GM12864 (cell line): Measurements from ENCODE around the gene TRIOBP.

Source experiments
- DNase-seq: peaks from one replicate; pipeline ENCODE4 v3.0.0-alpha.2; 2011; ENCODE audit warnings: low read depth
- H3K4me3 ChIP-seq: 2 replicates; pipeline ENCODE4 v1.5.1; 2011; ENCODE audit warnings: mild to moderate bottlenecking, low read depth, low read length, control low read depth
- TF ChIP-seq, protein P1 (sequence below): IDR thresholded peaks from 2 replicates; pipeline ENCODE4 v1.5.1; 2011; ENCODE audit warnings: low read depth, mild to moderate bottlenecking, moderate library complexity, low read length, control low read depth, inconsistent platforms; ENCODE audit errors: missing control alignments

The TRIOBP gene

DNA sequence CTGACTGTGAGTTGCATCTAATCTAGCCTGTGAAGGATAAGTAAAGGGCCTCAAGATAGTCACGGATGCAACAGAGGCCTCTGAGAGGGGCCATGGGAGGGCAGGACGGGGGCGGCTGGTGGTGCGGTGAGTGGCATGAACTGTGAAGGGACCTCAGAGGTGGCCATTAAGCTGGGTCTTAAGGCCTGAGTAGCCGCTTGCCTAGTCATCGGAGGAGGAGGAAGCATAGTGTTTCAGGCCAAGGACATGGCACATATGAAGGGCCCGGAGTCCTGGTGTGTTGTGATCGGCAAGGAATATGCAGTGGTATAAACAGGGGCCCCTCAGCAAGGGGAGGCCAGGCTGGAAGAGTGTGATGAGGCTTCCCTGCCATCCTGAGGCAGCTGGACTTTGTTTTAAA, 51.8 kb downstream of the TRIOBP start:
- TF ChIP-seq, protein P1, sequence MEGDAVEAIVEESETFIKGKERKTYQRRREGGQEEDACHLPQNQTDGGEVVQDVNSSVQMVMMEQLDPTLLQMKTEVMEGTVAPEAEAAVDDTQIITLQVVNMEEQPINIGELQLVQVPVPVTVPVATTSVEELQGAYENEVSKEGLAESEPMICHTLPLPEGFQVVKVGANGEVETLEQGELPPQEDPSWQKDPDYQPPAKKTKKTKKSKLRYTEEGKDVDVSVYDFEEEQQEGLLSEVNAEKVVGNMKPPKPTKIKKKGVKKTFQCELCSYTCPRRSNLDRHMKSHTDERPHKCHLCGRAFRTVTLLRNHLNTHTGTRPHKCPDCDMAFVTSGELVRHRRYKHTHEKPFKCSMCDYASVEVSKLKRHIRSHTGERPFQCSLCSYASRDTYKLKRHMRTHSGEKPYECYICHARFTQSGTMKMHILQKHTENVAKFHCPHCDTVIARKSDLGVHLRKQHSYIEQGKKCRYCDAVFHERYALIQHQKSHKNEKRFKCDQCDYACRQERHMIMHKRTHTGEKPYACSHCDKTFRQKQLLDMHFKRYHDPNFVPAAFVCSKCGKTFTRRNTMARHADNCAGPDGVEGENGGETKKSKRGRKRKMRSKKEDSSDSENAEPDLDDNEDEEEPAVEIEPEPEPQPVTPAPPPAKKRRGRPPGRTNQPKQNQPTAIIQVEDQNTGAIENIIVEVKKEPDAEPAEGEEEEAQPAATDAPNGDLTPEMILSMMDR, result no peak
- no peak for DNase-seq
- no peak overlapping the region for H3K4me3 ChIP-seq

DNA sequence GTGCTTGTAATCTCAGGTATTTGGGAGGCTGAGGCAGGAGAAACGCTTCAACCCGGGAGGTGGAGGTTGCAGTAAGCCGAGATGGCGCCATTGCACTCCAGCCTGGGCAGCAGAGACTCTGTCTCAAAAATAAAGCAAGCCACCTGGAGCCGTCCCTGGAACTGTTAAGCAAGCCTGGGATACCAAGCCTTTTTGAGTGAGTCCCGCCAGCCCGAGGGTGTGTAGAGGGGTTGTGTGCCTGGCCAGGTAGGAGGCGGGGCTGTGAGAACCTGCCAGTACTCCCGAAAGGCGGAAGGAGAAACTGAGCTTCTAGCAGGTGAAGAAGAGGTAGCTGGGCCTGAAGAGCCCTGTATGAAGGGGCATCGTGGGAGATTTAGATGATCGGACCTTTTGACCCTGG, 52.4 kb downstream of the TRIOBP start:
- TF ChIP-seq, protein P1, result no peak
- H3K4me3 ChIP-seq, result no peak overlapping the region
- DNase-seq, result no peak

DNA sequence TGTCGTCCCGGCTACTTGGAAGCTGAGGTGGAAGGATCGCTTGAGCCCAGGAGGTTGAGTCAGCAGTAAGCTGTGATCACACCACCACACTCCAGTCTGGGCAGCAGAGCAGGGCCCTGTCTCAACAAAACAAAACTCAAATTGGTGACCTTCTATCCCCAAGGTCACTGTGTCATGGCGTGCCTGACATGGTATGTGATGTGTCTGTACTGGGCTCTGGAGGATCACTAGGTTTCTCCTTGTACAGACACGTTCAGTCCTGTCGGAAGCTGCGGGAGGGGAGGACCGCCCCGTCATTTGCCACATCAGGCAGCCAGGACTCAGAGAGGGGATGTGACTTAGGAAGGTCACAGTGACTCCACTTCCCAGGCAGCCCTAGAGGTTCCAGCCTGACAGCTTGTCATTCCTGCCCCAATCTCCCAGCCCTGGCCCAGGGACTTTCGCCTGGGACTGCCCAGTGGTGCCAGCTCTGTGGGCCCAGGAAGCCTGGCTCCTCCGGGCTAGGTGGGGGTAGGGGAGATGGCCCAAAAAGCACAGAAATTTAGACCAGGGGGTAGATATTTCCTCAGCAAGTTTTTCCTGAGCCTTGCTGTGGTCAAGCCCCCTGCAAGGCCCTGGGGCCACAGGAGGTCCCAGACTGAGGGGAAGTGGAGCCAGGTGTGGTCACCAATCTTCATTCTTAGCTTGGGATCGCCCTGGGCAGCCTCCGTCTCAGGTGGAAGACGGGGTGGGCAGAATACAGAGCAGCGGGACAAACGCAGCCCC, 53.2 kb downstream of the TRIOBP start:
- no peak overlapping the region for H3K4me3 ChIP-seq
- DNase-seq, result no peak
- TF ChIP-seq, protein P1, result no peak

DNA sequence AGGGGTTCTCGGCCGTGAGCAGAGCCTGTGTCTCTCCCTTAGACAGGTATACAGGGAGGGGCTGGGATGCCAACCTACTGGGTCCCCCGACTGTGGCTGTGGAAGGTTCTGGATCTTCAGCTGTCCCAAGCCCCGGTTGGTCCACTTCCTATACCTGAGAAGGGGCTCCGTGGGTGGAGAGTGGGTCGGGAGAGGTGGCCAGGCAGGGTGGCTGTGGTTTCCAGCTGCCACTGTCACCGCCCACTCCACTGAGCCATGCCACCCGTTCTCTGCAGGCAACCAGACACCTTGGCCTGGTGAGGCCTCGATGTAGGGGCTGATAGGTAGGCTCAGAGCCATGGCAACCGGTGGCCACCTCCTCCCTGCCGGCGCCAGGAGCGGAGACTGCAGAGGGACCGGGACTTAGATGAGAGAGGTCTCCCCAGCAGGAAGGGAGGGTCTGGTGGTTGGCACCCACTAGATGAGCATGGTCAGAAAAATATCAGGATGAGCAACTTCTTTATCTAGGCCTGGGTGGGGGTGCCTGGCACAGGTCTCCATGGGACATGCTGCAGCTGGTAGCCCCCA, 53.8 kb downstream of the TRIOBP start:
- no peak for DNase-seq
- TF ChIP-seq, protein P1, result no peak
- no peak overlapping the region for H3K4me3 ChIP-seq

DNA sequence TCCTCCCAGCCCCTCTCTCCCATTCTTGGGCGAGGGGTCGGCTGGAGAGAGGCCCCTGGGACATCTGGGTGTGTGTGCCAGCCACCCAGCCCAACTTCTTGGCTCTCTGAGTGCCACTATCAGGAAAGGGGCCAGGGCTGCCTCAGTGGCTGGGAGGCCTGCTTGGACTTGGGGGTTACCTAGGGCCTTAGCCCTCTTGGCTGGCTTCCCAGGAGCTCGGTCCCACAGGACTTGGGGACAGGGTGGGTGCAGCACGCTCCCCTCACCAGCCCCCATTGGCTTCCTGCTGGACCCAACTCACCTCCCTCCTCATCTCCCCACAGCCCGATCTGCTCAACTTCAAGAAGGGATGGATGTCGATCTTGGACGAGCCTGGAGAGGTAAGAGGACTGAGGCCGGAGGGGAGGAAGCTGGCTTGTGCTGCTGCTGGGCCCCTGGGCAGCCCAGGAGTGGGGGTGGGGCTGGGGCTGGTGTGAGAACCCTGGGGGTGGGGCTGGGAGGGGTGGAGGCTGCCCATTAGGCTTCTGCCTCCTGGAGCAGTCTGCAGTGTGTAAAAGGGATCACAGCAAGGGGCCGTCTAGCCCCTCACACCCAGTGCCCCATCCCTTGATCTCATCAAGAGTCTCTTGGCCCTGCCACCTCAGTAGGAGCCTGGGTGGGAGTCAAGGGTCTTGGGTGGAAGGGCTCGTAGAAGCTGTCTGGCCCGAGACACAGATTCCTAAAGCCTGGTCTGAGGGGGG, 54.8 kb downstream of the TRIOBP start:
- TF ChIP-seq, protein P1, result no peak
- no peak overlapping the region for H3K4me3 ChIP-seq
- DNase-seq, result no peak

DNA sequence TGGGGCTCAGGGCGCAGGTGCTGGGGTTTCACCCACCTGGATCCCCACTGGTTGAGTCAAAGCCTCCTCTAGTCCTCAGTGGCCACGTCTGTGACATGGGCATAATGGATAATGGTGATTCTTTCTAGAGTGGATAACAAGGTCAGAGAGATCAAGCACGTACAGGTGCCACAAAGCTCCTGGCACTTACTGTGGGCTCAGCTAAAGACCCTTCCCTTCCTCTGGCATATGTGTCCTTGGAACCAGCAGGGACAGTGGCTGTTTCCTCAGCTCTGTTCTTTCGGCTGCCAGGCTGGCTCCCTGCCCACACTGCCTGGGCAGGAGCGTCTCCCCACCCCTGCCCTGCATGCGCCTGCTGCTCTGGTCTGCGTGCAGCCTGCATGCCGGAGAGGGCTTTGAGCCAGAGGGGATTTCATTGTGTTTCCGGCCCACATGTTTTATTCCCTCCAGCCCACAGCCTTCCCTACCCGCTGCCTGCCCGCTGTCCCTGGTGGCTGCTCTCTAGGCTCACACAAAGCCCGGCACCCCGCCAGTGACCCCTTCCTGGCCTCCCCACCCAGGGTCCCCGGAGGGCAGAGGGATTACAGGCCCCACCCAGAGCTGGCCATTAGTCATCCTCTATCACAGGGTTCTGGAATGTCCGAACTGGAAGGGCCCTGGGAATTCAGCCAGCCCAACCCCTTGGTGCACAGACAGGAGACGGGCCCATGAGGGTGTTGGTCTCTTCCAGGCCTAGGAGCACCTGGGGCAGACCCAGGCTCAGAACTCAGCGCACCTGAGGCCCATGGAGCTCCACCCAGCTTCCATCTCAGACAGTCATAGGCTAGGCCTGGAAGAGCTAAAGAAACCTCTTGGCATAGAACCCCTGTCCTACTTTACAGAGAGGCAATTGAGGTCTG, 55.6 kb downstream of the TRIOBP start:
- no peak for DNase-seq
- TF ChIP-seq, protein P1, result no peak

More for the DNA sequence above, 55.6 kb downstream of the TRIOBP start:
- no peak overlapping the region for H3K4me3 ChIP-seq
